Glutamatergic neuron (in vitro differentiated cells): ENCODE measurements around the gene NXPH2. TPM values are rescaled to one million over a fixed set of nuclear protein-coding genes. Genes with fewer than 3 reads are reported as not detected.
"Not testable (repeated sequence)": the region's sequence is repeated elsewhere in the genome, so short reads cannot be mapped to it uniquely, and the experiment has no call there.

Experiments
- DNase-seq: peaks from one replicate; pipeline ENCODE4 v3.0.0; 2022
- H3K27ac Mint-ChIP-seq: one replicate; pipeline ENCODE4 v1.8.0; 2020; ENCODE audit warnings: mild to moderate bottlenecking, mixed read lengths, inconsistent platforms; ENCODE audit not compliant: unreplicated experiment
- H3K27me3 Mint-ChIP-seq: one replicate; pipeline ENCODE4 v1.8.0; 2020; ENCODE audit warnings: mild to moderate bottlenecking, moderate library complexity, mixed read lengths, inconsistent platforms; ENCODE audit not compliant: unreplicated experiment
- H3K36me3 Mint-ChIP-seq: one replicate; pipeline ENCODE4 v1.8.0; 2020; ENCODE audit warnings: mild to moderate bottlenecking, mixed read lengths, inconsistent platforms; ENCODE audit not compliant: unreplicated experiment
- H3K4me1 Mint-ChIP-seq: one replicate; pipeline ENCODE4 v1.8.0; 2020; ENCODE audit warnings: mild to moderate bottlenecking, low read depth, mixed read lengths, inconsistent platforms; ENCODE audit not compliant: unreplicated experiment
- H3K4me3 Mint-ChIP-seq: one replicate; pipeline ENCODE4 v1.8.0; 2020; ENCODE audit warnings: mild to moderate bottlenecking, mixed read lengths, inconsistent platforms; ENCODE audit not compliant: unreplicated experiment
- H3K9me3 Mint-ChIP-seq: one replicate; pipeline ENCODE4 v1.8.0; 2020; ENCODE audit warnings: mild to moderate bottlenecking, moderate library complexity, mixed read lengths, inconsistent platforms; ENCODE audit not compliant: unreplicated experiment
- CTCF ChIP-seq: fragments of 200-600 bp; sonication (generic); IDR thresholded peaks from one replicate; pipeline ENCODE4 v1.5.0; 2021; ENCODE audit not compliant: partially characterized antibody, unreplicated experiment
- total RNA-seq: library from RNA; stranded (reverse); fragmentation: NEBNext Ultra II Directional; extraction: Animal tissue kit (Norgen Biotek cat#: 25700); gene quantifications from one replicate; pipeline ENCODE4 v1.2.1, GENCODE V29; 2021; ENCODE audit not compliant: unreplicated experiment

Gene NXPH2
- total RNA-seq, 1 donor from 2014 or later: 0.83 TPM

DNA sequence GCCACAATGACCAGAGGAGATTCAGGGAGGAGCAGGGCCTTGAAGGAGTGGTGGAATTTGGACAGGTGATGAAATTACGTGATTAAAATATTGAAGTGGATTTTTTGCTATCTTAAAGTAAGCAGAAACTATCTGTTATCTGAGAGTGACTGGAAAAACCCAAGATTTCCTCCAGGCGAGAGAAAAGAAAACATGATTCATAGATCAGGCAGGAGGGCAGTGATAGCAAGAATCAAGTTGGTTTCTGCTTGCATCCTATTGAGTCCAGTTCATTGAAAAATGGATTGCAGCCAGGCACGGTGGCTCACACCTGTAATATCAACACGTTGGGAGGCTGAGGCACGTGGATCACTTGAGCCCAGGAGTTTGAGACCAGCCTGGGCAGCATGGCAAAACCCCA, 127.8 kb downstream of the NXPH2 start:
- no peaks in the 10 kb centered on the region for H3K36me3 Mint-ChIP-seq
- H3K4me3 Mint-ChIP-seq: no peak overlapping the region
- TF ChIP-seq CTCF: no peak
- DNase-seq: no peak
- H3K27me3 Mint-ChIP-seq: peaks cover 1% of the 10 kb centered on the region
- no peak overlapping the region for H3K27ac Mint-ChIP-seq
- no peaks in the 10 kb centered on the region for H3K4me1 Mint-ChIP-seq
- H3K9me3 Mint-ChIP-seq: peaks cover 2% of the 10 kb centered on the region

DNA sequence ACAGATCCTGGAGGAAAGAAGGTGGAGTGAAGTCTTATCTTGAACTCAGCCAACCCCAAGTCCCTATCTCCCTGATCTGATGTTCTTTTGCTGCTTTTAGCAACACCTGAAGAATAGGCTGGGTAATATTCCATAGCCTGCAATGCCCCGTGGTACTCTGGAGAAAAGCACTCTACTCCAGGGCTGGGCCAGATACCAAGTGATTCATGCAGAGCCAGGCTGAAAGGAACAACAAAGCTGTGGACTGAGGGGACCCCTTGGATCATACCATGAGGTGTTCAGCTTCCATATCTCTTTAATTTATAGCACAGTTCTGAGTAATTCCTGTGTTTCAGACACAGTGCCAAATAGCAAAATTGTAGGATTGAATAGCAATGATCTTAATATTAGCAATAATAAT, 130.6 kb downstream of the NXPH2 start:
- peaks cover 1% of the 10 kb centered on the region for H3K27me3 Mint-ChIP-seq
- H3K4me1 Mint-ChIP-seq: no peaks in the 10 kb centered on the region
- H3K4me3 Mint-ChIP-seq: no peak overlapping the region
- H3K36me3 Mint-ChIP-seq: no peaks in the 10 kb centered on the region
- peaks cover 2% of the 10 kb centered on the region for H3K9me3 Mint-ChIP-seq
- no peak for TF ChIP-seq CTCF
- DNase-seq: no peak
- H3K27ac Mint-ChIP-seq: no peak overlapping the region

DNA sequence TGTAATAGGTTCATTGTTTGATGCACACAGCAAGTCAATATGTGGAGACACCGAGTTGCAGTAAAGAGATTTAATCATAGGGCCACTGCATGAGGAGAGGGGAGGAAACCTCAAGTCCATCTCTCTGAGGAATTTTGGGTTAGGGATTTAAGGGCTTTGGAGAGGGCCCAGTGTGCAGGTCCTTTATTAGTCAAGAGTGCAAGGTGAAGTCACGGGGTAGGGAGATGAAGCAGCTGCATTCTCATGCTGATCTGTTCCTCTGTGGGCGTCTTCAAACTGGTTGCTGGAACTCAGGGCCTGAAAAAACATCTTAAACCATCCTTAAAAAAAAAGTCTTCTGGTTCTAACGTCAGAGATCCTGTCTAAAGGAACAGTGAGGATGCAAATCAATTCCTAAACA, 131.6 kb downstream of the NXPH2 start:
- no peaks in the 10 kb centered on the region for H3K4me1 Mint-ChIP-seq
- no peaks in the 10 kb centered on the region for H3K36me3 Mint-ChIP-seq
- no peak for TF ChIP-seq CTCF
- H3K27me3 Mint-ChIP-seq: no peaks in the 10 kb centered on the region
- no peak overlapping the region for H3K27ac Mint-ChIP-seq
- H3K4me3 Mint-ChIP-seq: no peak overlapping the region
- DNase-seq: no peak
- H3K9me3 Mint-ChIP-seq: peaks cover 2% of the 10 kb centered on the region

DNA sequence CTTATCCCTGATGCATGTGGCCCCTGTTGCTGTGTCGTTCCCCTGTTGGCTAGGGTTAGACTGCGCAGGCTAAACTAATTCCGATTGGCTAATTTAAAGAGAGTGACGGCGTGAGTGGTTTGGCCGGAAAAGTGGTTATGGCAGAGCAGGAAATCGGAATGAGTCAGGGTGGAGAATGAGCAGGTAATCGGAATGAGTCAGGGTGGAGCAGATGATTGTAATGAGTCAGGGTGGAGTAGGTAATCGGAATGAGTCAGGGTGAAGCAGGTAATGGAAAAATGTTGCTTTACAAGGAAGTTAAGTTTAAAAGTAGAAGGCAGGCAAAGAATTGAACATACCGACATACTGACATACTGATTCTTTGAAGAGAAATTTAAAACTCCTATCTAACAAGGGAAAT, 135.4 kb downstream of the NXPH2 start:
- not testable (repeated sequence) for H3K27me3 Mint-ChIP-seq, DNase-seq, H3K4me1 Mint-ChIP-seq

GRCh38 chr2:138640921-138641676, 139.1 kb downstream of the NXPH2 start:
- no peak for TF ChIP-seq CTCF

More for the DNA sequence above, 135.4 kb downstream of the NXPH2 start:
- not testable (repeated sequence) for H3K9me3 Mint-ChIP-seq, H3K27ac Mint-ChIP-seq, H3K4me3 Mint-ChIP-seq, H3K36me3 Mint-ChIP-seq

More at GRCh38 chr2:138640921-138641676, 139.1 kb downstream of the NXPH2 start:
- no peak for DNase-seq
- peaks cover 7% of the 10 kb centered on the region for H3K4me1 Mint-ChIP-seq
- H3K9me3 Mint-ChIP-seq: no peaks in the 10 kb centered on the region
- H3K27ac Mint-ChIP-seq: no peak overlapping the region
- no peak overlapping the region for H3K4me3 Mint-ChIP-seq
- H3K27me3 Mint-ChIP-seq: no peaks in the 10 kb centered on the region
- H3K36me3 Mint-ChIP-seq: peaks cover 4% of the 10 kb centered on the region
